Muscle layer of colon (tissue), 2 donors: ENCODE measurements around the gene TBX19.
A peak's percentile ranks its signal among the peaks of the same experiment; 100 is the strongest.

Experiments used
- H3K27ac ChIP-seq: one replicate; pipeline ENCODE4 v1.7.0; 2013; ENCODE audit warnings: low read depth, mild to moderate bottlenecking, low read length, moderate library complexity
- H3K27me3 ChIP-seq, 2 donors: one replicate each; pipeline ENCODE4 v1.7.0; 2013; ENCODE audit warnings: low read length in 2 of 2, mild to moderate bottlenecking in 2 of 2; ENCODE audit not compliant: insufficient read depth in 2 of 2, control insufficient read depth in 1 of 2
- H3K36me3 ChIP-seq: one replicate; pipeline ENCODE4 v1.7.0; 2013; ENCODE audit warnings: mild to moderate bottlenecking, low read length; ENCODE audit not compliant: insufficient read depth
- H3K4me1 ChIP-seq: one replicate; pipeline ENCODE4 v1.7.0; 2013; ENCODE audit warnings: mild to moderate bottlenecking, low read length; ENCODE audit not compliant: insufficient read depth
- H3K4me3 ChIP-seq, 2 donors: one replicate each; pipeline ENCODE4 v1.7.0; 2013; ENCODE audit warnings: low read length in 2 of 2, low read depth in 1 of 2, mild to moderate bottlenecking in 1 of 2, moderate library complexity in 1 of 2
- H3K9ac ChIP-seq: one replicate; pipeline ENCODE4 v1.7.0; 2013; ENCODE audit warnings: low read length
- H3K9me3 ChIP-seq: one replicate; pipeline ENCODE4 v1.7.0; 2013; ENCODE audit warnings: mild to moderate bottlenecking, low read length
- donor health status: abdominal sarcoma.
- donor health status: Adenocarcinoma of cecum.

TBX19 gene

DNA sequence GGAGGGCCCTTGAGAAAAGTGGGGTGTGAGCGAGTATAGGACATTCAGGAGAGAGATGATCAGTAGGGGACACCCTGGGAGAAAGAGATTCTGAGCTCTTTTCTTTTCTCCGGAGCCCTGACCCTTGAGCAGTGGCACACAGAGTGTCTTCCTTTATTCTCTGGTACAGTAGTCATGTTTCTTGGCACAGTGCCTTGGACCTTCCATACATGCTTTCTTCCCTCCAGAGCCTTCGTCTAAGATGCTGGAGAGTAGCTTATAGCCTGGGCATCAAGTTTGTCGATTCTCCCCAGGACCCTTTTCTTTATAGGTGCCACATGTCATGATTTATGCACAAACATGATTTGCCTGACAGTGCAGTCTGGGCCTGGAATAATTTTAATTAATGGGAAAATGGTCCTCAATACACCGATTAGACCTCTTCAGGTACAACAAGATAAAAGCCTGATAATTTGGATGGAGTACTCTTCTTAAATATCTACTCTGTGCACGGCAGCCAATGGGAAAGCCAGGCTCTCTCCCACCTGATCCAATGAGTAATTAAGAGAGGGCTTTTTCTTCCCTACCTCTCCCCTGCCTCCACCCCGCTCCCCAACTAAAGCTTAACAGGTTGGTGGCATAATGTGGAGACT, at the start of gene TBX19:
Gene TBX19 (plus strand): TSS at position 582 of the 632 bp plus-strand sequence. CDS start 214 bp downstream, outside the sequence.
- peaks cover 11% of the 10 kb centered on the region for H3K4me1 ChIP-seq
- no peaks in the 10 kb centered on the region for H3K36me3 ChIP-seq
- H3K27ac ChIP-seq = no peak within 1 kb of the TSS
- H3K9me3 ChIP-seq = no peaks in the 10 kb centered on the region
- H3K9ac ChIP-seq = no peak within 1 kb of the TSS
- H3K4me3 ChIP-seq = no peak within 1 kb of the TSS
- no peaks in the 10 kb centered on the region for H3K27me3 ChIP-seq

DNA sequence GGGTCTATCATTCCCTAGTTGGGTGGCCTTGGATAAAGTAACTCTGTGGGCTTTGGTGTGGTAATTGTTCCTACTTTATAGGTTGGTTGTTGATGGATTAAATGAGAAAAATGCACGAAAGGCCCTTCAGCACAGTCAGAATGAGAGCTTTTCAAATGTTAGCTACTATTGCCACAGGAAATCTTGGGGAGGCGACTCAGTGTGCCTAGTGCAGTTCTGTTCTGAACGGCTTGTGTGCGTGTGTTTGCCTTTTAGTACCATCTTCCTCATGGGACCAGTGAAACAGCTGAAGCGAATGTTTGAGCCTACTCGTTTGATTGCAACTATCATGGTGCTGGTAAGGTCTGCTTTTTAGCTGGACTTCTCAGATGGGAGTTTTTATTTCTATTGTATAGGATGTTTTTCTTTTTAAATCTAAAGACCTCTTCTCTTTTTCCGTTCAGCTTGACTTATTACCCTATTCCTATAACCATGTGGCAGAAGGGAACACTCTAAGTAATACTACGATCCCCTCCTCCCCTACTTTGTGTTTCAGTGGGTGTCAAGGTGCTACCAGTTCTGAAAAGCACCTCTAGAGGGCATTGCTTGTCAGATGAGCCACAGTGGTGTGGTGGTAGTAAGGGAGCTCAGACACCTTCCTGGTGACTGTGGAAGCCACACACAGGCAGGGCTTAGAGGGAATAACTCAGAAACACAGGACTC, 45.7 kb upstream of the TBX19 start:
- Histone ChIP-seq H3K36me3 (peaks cover 53% of the 10 kb centered on the region), H3K4me1 (peaks cover 21% of the 10 kb centered on the region), H3K4me3 (no peak overlapping the region), H3K27me3 (no peaks in the 10 kb centered on the region), H3K9me3 (no peaks in the 10 kb centered on the region), H3K27ac (no peak overlapping the region), H3K9ac (no peak overlapping the region)

DNA sequence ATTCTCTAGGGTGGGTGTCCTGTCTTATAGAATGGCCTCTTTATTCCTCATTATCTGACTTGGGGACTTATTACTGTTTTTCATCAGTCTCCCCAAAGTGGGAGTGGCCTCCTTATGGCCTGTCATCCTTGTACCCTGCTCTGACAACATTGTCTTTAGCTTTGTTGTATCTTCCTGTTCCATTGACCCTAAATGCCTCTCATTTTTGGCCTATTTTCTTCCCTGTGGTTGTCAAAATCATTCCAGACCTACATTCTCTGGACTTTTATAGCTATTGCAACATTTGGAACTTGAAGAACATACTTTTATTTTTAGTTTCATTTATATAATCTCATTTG, 45.2 kb upstream of the TBX19 start:
- Histone ChIP-seq H3K36me3 (peaks cover 58% of the 10 kb centered on the region), H3K9ac (no peak overlapping the region), H3K27ac (no peak overlapping the region), H3K4me3 (no peak overlapping the region), H3K9me3 (no peaks in the 10 kb centered on the region), H3K27me3 (no peaks in the 10 kb centered on the region), H3K4me1 (peaks cover 16% of the 10 kb centered on the region)

DNA sequence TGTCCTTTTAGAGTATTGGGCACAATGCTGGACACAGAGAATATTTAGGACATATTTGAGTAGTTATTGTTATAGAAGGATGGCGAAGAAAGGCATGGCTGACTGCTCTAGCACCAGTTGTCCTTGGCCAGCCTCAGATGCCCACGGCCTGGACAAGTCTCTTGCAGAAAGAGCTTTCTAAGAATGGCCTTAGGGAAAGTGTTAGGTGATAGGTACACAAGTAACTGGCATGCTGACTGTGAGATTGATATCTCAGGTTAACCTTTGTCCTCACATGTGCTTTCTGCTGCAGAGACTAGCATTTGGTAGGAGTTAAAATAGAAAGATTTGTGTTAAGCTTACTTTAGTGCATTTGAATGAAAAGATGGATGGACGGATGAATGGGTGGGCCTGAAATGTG, 44.7 kb upstream of the TBX19 start:
- no peaks in the 10 kb centered on the region for H3K27me3 ChIP-seq
- peaks cover 58% of the 10 kb centered on the region for H3K36me3 ChIP-seq
- no peak overlapping the region for H3K4me3 ChIP-seq
- no peak overlapping the region for H3K9ac ChIP-seq
- no peak overlapping the region for H3K27ac ChIP-seq
- no peaks in the 10 kb centered on the region for H3K9me3 ChIP-seq
- peaks cover 12% of the 10 kb centered on the region for H3K4me1 ChIP-seq

DNA sequence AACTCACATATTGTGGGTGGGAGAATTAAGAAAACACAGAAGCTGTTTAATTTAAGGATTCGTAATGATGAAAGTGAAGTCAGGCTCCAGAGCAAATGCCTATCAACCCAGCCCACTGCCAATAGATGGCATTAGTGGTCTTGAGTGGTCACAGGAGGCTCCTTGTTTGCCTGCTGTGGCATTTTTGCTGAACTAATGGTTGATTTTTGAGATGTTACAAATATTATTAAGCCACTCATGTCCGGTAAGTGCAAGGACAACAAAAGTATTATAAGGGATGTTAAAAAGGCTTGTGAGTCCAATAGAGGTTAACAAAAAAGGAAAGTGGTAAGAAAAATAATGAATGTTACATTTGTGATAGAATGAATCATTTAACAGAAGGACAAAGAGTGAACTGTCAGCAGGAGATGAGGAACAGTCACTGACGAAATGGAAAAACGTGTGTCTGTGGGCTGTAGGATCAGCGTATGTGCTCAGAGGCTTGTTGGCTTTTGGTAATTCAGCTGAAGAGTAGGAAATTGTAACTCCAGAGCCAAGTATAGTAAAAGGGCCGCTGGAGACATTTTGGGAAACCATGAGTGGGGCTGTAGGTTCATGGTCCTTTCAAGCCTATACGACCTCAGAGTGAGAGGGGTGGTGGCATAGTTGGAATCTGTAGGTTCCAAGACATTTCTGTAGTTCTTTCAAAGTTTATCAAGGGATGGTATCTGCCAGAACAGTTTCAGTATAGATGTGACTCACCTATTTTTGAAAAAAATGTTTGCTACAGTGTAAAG, 43.7 kb upstream of the TBX19 start:
- Histone ChIP-seq H3K36me3 (peaks cover 58% of the 10 kb centered on the region), H3K27me3 (no peaks in the 10 kb centered on the region), H3K9ac (no peak overlapping the region), H3K27ac (peak overlapping the region; percentile 8), H3K9me3 (no peaks in the 10 kb centered on the region), H3K4me3 (no peak overlapping the region), H3K4me1 (peaks cover 12% of the 10 kb centered on the region)

DNA sequence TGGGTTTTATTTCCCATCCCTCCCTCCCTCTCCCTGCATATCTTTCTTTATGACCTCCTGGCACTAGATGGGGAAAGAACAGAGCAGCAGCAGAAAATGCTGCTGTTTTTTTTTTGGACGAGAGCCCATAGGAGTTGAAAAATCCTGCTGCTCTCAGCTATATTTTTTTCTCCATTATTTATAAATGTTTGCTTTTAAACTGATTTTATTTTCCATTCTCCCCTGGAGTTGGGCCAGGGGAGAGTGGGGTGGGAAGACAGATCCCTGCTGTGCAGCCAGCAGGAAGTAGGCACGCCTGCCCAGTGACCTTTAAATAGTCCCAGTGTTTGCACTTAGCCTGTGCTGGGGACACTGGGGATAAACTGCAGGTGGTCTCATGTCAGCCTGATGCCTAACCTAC, 37.5 kb upstream of the TBX19 start:
- H3K9me3 ChIP-seq = no peaks in the 10 kb centered on the region
- H3K36me3 ChIP-seq = peaks cover 30% of the 10 kb centered on the region
- no peak overlapping the region for H3K9ac ChIP-seq
- H3K27ac ChIP-seq = peak overlapping the region; percentile 54
- peak overlapping the region in 1 of 2 donors; percentile 5 for H3K4me3 ChIP-seq
- H3K4me1 ChIP-seq = peaks cover 32% of the 10 kb centered on the region
- no peaks in the 10 kb centered on the region for H3K27me3 ChIP-seq

DNA sequence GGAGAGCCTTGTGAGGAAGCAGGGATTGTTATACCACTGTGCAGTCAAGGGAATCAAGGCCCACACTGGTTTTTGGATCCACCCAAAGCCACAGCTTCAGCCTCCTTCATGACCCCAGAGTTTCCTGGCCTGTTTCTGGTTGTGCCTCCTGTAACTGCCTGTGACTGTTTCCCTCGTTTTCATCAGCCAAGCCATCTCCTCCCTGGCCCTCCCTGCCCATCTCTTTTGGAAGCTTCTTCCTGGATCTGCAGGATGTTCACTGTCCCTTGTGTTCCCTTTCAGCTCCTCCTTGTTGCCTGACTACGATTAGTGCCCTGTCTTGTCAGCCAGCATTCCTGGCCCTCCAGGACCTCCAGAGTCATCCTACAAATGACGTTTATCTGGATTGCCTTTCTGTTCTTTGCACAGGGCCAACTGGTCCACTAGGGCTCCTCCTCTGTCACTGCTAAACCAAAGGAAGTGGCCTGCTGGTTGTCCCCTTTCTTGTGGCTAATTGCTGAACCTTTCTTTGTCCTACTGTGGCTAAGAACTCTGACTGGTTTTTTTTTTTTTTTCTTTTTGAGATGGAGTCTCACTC, 37.0 kb upstream of the TBX19 start:
- Histone ChIP-seq H3K9me3 (no peaks in the 10 kb centered on the region), H3K27me3 (no peaks in the 10 kb centered on the region), H3K4me1 (peaks cover 32% of the 10 kb centered on the region), H3K27ac (peak overlapping the region; percentile 54), H3K36me3 (peaks cover 25% of the 10 kb centered on the region), H3K9ac (no peak overlapping the region), H3K4me3 (peak overlapping the region in 1 of 2 donors; percentile 5)

DNA sequence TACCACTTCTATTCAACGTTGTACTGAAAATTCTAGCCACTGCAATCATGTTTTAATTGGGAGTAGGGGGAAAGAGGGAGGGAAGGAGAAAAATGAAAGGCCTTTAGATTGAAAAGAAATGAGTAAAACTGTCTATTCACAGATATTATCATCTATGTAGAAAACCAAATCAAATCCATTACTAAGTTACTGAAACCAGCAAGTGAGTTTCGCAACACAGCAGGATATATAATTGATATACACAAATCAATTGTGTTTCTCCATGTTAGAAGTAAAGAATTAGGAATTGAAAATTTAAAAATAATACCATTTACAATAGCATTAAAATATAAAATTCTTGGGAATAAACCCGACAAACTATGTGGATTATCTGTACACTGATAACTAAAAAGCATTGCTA, 35.6 kb upstream of the TBX19 start:
- Histone ChIP-seq H3K4me3 (no peak overlapping the region), H3K9ac (no peak overlapping the region), H3K36me3 (peaks cover 16% of the 10 kb centered on the region), H3K27ac (no peak overlapping the region), H3K9me3 (no peaks in the 10 kb centered on the region), H3K27me3 (no peaks in the 10 kb centered on the region), H3K4me1 (peaks cover 32% of the 10 kb centered on the region)

DNA sequence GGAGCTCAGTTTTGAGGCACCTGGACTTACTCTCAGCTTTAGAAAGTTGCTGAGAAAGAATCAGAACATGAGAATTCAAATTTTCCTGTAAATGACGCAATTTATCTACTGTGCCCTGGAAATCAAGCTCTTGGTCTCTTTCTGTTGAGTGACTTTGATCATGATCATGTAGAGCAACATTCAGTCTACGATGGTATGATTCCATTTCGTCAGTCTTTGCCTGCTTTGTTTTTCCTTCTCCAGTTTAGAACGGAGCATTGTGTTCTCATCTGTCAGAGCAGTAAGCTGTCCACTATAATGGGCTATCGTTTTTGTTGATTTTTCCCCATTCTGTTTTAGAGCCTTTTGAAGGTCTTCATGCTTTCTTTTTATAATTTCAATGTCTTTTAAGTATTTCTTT, 34.2 kb upstream of the TBX19 start:
- H3K36me3 ChIP-seq = peaks cover 20% of the 10 kb centered on the region
- no peak overlapping the region for H3K9ac ChIP-seq
- no peak overlapping the region for H3K27ac ChIP-seq
- no peaks in the 10 kb centered on the region for H3K9me3 ChIP-seq
- H3K4me1 ChIP-seq = peaks cover 32% of the 10 kb centered on the region
- H3K27me3 ChIP-seq = no peaks in the 10 kb centered on the region
- H3K4me3 ChIP-seq = no peak overlapping the region

DNA sequence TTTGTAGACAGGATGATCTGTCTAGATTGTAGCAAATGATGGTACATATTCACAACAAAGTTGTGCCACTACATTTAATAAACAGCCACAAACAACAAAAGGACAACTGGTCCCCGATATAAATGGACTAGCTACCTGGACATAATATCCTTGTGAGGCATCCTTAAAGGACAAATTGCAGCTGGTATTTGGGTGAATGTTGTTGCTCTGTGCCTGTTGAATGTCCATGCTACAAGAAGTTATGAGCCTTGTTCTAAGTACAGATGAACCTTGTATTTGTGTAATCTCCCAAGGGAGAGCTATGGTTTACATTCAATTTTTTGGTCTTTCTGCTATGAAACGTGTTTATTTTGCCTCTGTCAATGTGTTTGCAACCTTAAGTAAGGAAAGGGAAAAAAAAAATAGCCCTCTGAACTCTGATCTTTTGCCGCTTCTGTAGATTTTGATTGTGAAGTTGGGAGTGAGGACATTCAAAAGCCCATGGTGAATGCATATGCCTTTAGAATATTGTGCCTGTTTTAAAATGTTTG, 28.4 kb upstream of the TBX19 start:
- Histone ChIP-seq H3K9me3 (peaks cover 5% of the 10 kb centered on the region), H3K4me3 (no peak overlapping the region), H3K27ac (no peak overlapping the region), H3K36me3 (peaks cover 9% of the 10 kb centered on the region), H3K27me3 (no peaks in the 10 kb centered on the region), H3K9ac (no peak overlapping the region), H3K4me1 (no peaks in the 10 kb centered on the region)

DNA sequence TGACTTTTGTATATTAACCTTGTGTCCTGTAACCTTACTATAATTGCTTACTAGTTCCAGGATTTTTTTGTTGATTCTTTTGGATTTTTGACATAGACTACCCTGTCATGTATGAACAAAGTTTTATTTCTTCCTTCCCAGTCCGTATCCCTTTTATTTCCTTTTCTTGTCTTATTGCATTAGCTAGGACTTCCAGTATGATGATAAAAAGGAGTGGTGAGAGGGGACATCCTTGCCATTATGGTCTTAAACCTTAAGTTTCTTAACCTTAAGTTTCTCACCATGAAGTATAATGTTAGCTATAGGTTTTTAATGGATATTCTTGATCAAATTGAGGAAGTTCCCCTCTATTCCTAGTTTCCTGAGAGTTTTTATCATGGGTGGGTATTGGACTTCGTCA, 24.5 kb upstream of the TBX19 start:
- H3K9ac ChIP-seq = no peak overlapping the region
- peaks cover 5% of the 10 kb centered on the region for H3K9me3 ChIP-seq
- H3K27me3 ChIP-seq = no peaks in the 10 kb centered on the region
- H3K4me3 ChIP-seq = no peak overlapping the region
- no peaks in the 10 kb centered on the region for H3K4me1 ChIP-seq
- H3K36me3 ChIP-seq = no peaks in the 10 kb centered on the region
- H3K27ac ChIP-seq = no peak overlapping the region
